ENCODE data around the gene NFATC1. TPM values are rescaled to one million over a fixed set of nuclear protein-coding genes. Genes with fewer than 3 reads are reported as not detected.

The NFATC1 gene
- total RNA-seq, 4 donors from 2014 or later: 7.1 to 74.7 (median 28.4) TPM

DNA sequence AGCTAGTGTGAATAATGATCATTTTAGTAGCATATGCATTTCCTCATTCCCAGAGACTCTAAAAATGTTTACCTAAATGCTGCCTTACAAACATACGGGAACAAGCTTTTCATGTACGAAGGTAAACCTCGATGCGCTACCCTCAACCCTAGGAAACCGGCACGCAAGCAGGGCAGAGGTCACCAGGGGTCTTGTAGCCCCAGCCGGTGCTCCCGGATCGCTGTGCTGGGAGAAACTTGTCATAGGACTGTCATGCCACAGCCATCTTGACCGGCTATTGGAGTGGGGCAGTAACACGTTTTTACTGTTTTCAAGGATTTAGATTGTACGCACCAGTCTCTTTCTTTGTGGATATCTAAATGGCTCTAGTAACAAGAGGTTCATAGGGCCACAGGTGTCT is 34.8 kb upstream of the NFATC1 start:
- no peak overlapping the region for H3K4me3 ChIP-seq
- H3K27me3 ChIP-seq: no peaks in the 10 kb centered on the region
- no peaks in the 10 kb centered on the region for H3K9me3 ChIP-seq
- ATAC-seq: no peak
- TF ChIP-seq, protein P1, sequence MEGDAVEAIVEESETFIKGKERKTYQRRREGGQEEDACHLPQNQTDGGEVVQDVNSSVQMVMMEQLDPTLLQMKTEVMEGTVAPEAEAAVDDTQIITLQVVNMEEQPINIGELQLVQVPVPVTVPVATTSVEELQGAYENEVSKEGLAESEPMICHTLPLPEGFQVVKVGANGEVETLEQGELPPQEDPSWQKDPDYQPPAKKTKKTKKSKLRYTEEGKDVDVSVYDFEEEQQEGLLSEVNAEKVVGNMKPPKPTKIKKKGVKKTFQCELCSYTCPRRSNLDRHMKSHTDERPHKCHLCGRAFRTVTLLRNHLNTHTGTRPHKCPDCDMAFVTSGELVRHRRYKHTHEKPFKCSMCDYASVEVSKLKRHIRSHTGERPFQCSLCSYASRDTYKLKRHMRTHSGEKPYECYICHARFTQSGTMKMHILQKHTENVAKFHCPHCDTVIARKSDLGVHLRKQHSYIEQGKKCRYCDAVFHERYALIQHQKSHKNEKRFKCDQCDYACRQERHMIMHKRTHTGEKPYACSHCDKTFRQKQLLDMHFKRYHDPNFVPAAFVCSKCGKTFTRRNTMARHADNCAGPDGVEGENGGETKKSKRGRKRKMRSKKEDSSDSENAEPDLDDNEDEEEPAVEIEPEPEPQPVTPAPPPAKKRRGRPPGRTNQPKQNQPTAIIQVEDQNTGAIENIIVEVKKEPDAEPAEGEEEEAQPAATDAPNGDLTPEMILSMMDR (IDR thresholded peaks at IDR 0.05 in 4 of 5, conservative IDR thresholded peaks at IDR 0.05 in 1 of 5): no peak
- TF ChIP-seq POLR2A (IDR thresholded peaks at IDR 0.05): no peak
- in situ Hi-C loops (cut with MboI; ENCODE audit: low sequenced_read_pairs in 4 of 4): no loop called here
- no peak overlapping the region for H3K27ac ChIP-seq
- H3K4me1 ChIP-seq: no peaks in the 10 kb centered on the region
- peaks cover 0 to 35% of the 10 kb centered on the region in 2 donors for H3K36me3 ChIP-seq
- no peak for DNase-seq
- intact Hi-C loops (cut with DNase I; ENCODE audit: low total_unique reads): no loop called here

- Histone ChIP-seq H3K27me3 (no peaks in the 10 kb centered on the region), H3K4me3 (no peak overlapping the region), H3K36me3 (peaks cover 0 to 35% of the 10 kb centered on the region in 2 donors), H3K4me1 (no peaks in the 10 kb centered on the region), H3K9me3 (no peaks in the 10 kb centered on the region), H3K27ac (no peak overlapping the region)
- intact Hi-C loops (cut with DNase I; ENCODE audit: low total_unique reads): no loop called here
- DNase-seq (no peak), ATAC-seq (no peak)
- no peak for TF ChIP-seq POLR2A (IDR thresholded peaks at IDR 0.05)
- TF ChIP-seq, protein P1 (IDR thresholded peaks at IDR 0.05 in 4 of 5, conservative IDR thresholded peaks at IDR 0.05 in 1 of 5): no peak
- in situ Hi-C loops (cut with MboI; ENCODE audit: low sequenced_read_pairs in 4 of 4): no loop called here
Observed at GRCh38 chr18:79361766-79362522, 33.8 kb upstream of the NFATC1 start.

DNA sequence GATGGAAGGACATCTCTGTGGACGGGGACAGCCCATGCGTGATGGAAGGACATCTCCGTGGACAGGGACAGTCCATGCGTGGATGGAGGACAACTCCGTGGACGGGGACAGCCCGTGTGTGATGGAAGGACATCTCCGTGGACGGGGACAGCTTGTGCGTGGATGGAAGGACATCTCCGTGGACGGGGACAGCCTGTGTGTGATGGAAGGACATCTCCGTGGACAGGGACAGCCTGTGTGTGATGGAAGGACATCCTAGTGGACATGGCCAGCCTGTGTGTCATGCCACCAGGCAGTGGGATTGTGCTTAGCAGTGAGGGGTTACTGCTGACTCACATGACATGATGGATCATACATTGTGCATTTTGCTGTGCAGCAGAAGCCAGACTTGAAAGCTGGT is 30.0 kb upstream of the NFATC1 start:
- no peak for DNase-seq
- ATAC-seq: no peak
- no peak overlapping the region for H3K27ac ChIP-seq
- no peaks in the 10 kb centered on the region for H3K4me1 ChIP-seq
- intact Hi-C loops (cut with DNase I; ENCODE audit: low total_unique reads): no loop called here
- no peaks in the 10 kb centered on the region for H3K9me3 ChIP-seq
- in situ Hi-C loops (cut with MboI; ENCODE audit: low sequenced_read_pairs in 4 of 4): no loop called here
- H3K27me3 ChIP-seq: no peaks in the 10 kb centered on the region
- H3K36me3 ChIP-seq: peaks cover 0 to 16% of the 10 kb centered on the region in 2 donors
- H3K4me3 ChIP-seq: no peak overlapping the region
- TF ChIP-seq POLR2A (IDR thresholded peaks at IDR 0.05): no peak
- TF ChIP-seq, protein P1 (IDR thresholded peaks at IDR 0.05 in 4 of 5, conservative IDR thresholded peaks at IDR 0.05 in 1 of 5): no peak

GRCh38 chr18:79366177-79367094 is 29.3 kb upstream of the NFATC1 start:
- intact Hi-C loops (cut with DNase I; ENCODE audit: low total_unique reads) (no loop called here), in situ Hi-C loops (cut with MboI; ENCODE audit: low sequenced_read_pairs in 4 of 4) (no loop called here)
- Histone ChIP-seq H3K27me3 (no peaks in the 10 kb centered on the region), H3K27ac (no peak overlapping the region), H3K4me1 (no peaks in the 10 kb centered on the region), H3K36me3 (peaks cover 0 to 9% of the 10 kb centered on the region in 2 donors), H3K9me3 (no peaks in the 10 kb centered on the region), H3K4me3 (no peak overlapping the region)
- no peak for DNase-seq
- TF ChIP-seq, protein P1 (IDR thresholded peaks at IDR 0.05 in 4 of 5, conservative IDR thresholded peaks at IDR 0.05 in 1 of 5): no peak
- ATAC-seq: no peak
